ELR (cell line): ENCODE results near the gene ALDH2.
"Not testable (repeated sequence)": the region's sequence is repeated elsewhere in the genome, so short reads cannot be mapped to it uniquely, and the experiment has no call there.

ENCODE experiments used
- DNase-seq: peaks from one replicate; pipeline ENCODE4 v3.0.0-alpha.2; 2015; ENCODE audit warnings: low read depth

Gene ALDH2

GRCh38 chr12:111766608-111767361, at the start of gene ALDH2:
ALDH2 (plus strand) TSS chr12:111766933; CDS start chr12:111766983, 50 bp downstream.
- peak; percentile 67 for DNase-seq

- not testable (repeated sequence) for DNase-seq
These were observed 47.4 kb upstream of the ALDH2 start for GRCh38 chr12:111719316-111719715.

GRCh38 chr12:111720457-111720856, 46.3 kb upstream of the ALDH2 start:
- DNase-seq: no peak

- DNase-seq: not testable (repeated sequence)
These were observed 42.9 kb upstream of the ALDH2 start for GRCh38 chr12:111723646-111724360.

GRCh38 chr12:111728795-111729194, 37.9 kb upstream of the ALDH2 start:
- DNase-seq: no peak

- DNase-seq: no peak
These were observed 36.3 kb upstream of the ALDH2 start for GRCh38 chr12:111730420-111730819.

- DNase-seq: no peak
These were observed 33.9 kb upstream of the ALDH2 start for GRCh38 chr12:111732786-111733185.

GRCh38 chr12:111733340-111733915, 33.3 kb upstream of the ALDH2 start:
- no peak for DNase-seq

GRCh38 chr12:111739524-111739923, 27.2 kb upstream of the ALDH2 start:
- not testable (repeated sequence) for DNase-seq

GRCh38 chr12:111741235-111741812, 25.4 kb upstream of the ALDH2 start:
- no peak for DNase-seq

- no peak for DNase-seq
These were observed 21.5 kb upstream of the ALDH2 start for GRCh38 chr12:111745211-111745610.

- DNase-seq: no peak
These were observed 19.4 kb upstream of the ALDH2 start for GRCh38 chr12:111747333-111747732.

- DNase-seq: no peak
These were observed 18.5 kb upstream of the ALDH2 start for GRCh38 chr12:111748151-111748672.

GRCh38 chr12:111748867-111749266, 17.9 kb upstream of the ALDH2 start:
- no peak for DNase-seq

- no peak for DNase-seq
These were observed 17.3 kb upstream of the ALDH2 start for GRCh38 chr12:111749391-111749790.

GRCh38 chr12:111753144-111753881, 13.4 kb upstream of the ALDH2 start:
- DNase-seq: peak; percentile 54

- DNase-seq: no peak
These were observed 12.1 kb upstream of the ALDH2 start for GRCh38 chr12:111754671-111755070.

- DNase-seq: no peak
These were observed 10.5 kb upstream of the ALDH2 start for GRCh38 chr12:111756196-111756595.

- DNase-seq: no peak
These were observed 10.1 kb upstream of the ALDH2 start for GRCh38 chr12:111756681-111757080.

GRCh38 chr12:111757361-111758119, 9.2 kb upstream of the ALDH2 start:
- DNase-seq: peak; percentile 67

- no peak for DNase-seq
These were observed 8.6 kb upstream of the ALDH2 start for GRCh38 chr12:111758120-111758561.
